K562 (cell line): Measurements from ENCODE around the gene BMF.

Source experiments
- CHD4 ChIP-seq: fragments of 200-600 bp; sonication (generic); IDR thresholded peaks from 3 replicates; pipeline ENCODE4 v1.6.1; 2012; ENCODE audit warnings: low read depth, mild to moderate bottlenecking, mixed read lengths, low read length, inconsistent platforms; ENCODE audit not compliant: insufficient read depth, insufficient replicate concordance, poor library complexity, severe bottlenecking
- EZH2 ChIP-seq: IDR thresholded peaks from 2 replicates; pipeline ENCODE4 v1.6.1; 2012; ENCODE audit warnings: low read depth, mild to moderate bottlenecking, inconsistent platforms, low read length, borderline replicate concordance
- STAT5B ChIP-seq: fragments of 250-450 bp; sonication (Bioruptor Pico); IDR thresholded peaks from 2 replicates; pipeline ENCODE4 v1.8.0; 2021; ENCODE audit warnings: mild to moderate bottlenecking, inconsistent platforms
- TF ChIP-seq, protein P1 (sequence below), 3 experiments: IDR thresholded peaks in 2 of 3; conservative IDR thresholded peaks in 1 of 3; 2 replicates each; pipeline ENCODE4 v1.5.1; 2011 to 2012; ENCODE audit warnings: low read length in 3 of 3, mild to moderate bottlenecking in 3 of 3, control low read depth in 2 of 3, improper control_type of control experiment in 1 of 3, inconsistent platforms in 1 of 3, low read depth in 1 of 3, mixed read lengths in 1 of 3, moderate library complexity in 1 of 3; ENCODE audit not compliant: insufficient read depth in 2 of 3
- TF ChIP-seq, protein P2 (sequence below), 2 experiments: fragments of 450-650 bp in 1 of 2; sonication (generic) in 1 of 2; formaldehyde crosslinking in 1 of 2; IDR thresholded peaks in 1 of 2; conservative IDR thresholded peaks in 1 of 2; 2 replicates each; pipeline versions ENCODE4 v1.6.1 to v1.8.1; 2016 to 2023; ENCODE audit warnings: mild to moderate bottlenecking in 2 of 2, moderate library complexity in 2 of 2, inconsistent platforms in 1 of 2, missing genetic modification reagents in 1 of 2

- TF ChIP-seq, protein P1, sequence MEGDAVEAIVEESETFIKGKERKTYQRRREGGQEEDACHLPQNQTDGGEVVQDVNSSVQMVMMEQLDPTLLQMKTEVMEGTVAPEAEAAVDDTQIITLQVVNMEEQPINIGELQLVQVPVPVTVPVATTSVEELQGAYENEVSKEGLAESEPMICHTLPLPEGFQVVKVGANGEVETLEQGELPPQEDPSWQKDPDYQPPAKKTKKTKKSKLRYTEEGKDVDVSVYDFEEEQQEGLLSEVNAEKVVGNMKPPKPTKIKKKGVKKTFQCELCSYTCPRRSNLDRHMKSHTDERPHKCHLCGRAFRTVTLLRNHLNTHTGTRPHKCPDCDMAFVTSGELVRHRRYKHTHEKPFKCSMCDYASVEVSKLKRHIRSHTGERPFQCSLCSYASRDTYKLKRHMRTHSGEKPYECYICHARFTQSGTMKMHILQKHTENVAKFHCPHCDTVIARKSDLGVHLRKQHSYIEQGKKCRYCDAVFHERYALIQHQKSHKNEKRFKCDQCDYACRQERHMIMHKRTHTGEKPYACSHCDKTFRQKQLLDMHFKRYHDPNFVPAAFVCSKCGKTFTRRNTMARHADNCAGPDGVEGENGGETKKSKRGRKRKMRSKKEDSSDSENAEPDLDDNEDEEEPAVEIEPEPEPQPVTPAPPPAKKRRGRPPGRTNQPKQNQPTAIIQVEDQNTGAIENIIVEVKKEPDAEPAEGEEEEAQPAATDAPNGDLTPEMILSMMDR (IDR thresholded peaks at IDR 0.05 in 2 of 3, conservative IDR thresholded peaks at IDR 0.05 in 1 of 3; ENCODE audit: insufficient read depth in 2 of 3, low read depth in 1 of 3, low read length in 3 of 3) = no peak
- TF ChIP-seq EZH2 = no peak
- TF ChIP-seq STAT5B (CRISPR knock-in tag) = no peak
- TF ChIP-seq CHD4 = no peak
- TF ChIP-seq, protein P2, sequence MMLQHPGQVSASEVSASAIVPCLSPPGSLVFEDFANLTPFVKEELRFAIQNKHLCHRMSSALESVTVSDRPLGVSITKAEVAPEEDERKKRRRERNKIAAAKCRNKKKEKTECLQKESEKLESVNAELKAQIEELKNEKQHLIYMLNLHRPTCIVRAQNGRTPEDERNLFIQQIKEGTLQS (IDR thresholded peaks at IDR 0.05) = no peak
- TF ChIP-seq, protein P2 (CRISPR knock-in tag; conservative IDR thresholded peaks at IDR 0.05) = no peak
These were observed 50.1 kb downstream of the BMF start for GRCh38 chr15:40058476-40059140.
